GM21576 (cell line): ENCODE measurements around the gene ROR1.

ENCODE experiments used
- ATAC-seq: cut with Tn5 transposase; IDR thresholded peaks from one replicate; pipeline ENCODE4 v1.9.1; 2021; ENCODE audit warnings: mild to moderate bottlenecking, moderate library complexity; ENCODE audit not compliant: unreplicated experiment

The ROR1 gene

GRCh38 chr1:64124704-64125440 is 351.1 kb downstream of the ROR1 start:
- no peak for ATAC-seq

GRCh38 chr1:64126581-64126980 is 352.8 kb downstream of the ROR1 start:
- no peak for ATAC-seq

- ATAC-seq: no peak
These were observed 353.5 kb downstream of the ROR1 start for GRCh38 chr1:64127297-64127696.

- no peak for ATAC-seq
These were observed 355.9 kb downstream of the ROR1 start for GRCh38 chr1:64129701-64130100.

- no peak for ATAC-seq
These were observed 357.3 kb downstream of the ROR1 start for GRCh38 chr1:64131155-64131554.

GRCh38 chr1:64133036-64133435 is 359.2 kb downstream of the ROR1 start:
- no peak for ATAC-seq

GRCh38 chr1:64135462-64136223 is 361.8 kb downstream of the ROR1 start:
- ATAC-seq: no peak

- no peak for ATAC-seq
These were observed 362.5 kb downstream of the ROR1 start for GRCh38 chr1:64136296-64136695.

GRCh38 chr1:64136752-64137411 is 363.1 kb downstream of the ROR1 start:
- ATAC-seq: peak; percentile 57

- ATAC-seq: no peak
These were observed 363.6 kb downstream of the ROR1 start for GRCh38 chr1:64137412-64137803.

GRCh38 chr1:64139877-64140276 is 366.1 kb downstream of the ROR1 start:
- ATAC-seq: no peak

- no peak for ATAC-seq
These were observed 366.8 kb downstream of the ROR1 start for GRCh38 chr1:64140596-64140995.

- no peak for ATAC-seq
These were observed 373.4 kb downstream of the ROR1 start for GRCh38 chr1:64147045-64147724.

- ATAC-seq: no peak
These were observed 373.9 kb downstream of the ROR1 start for GRCh38 chr1:64147759-64148158.

- no peak for ATAC-seq
These were observed 376.4 kb downstream of the ROR1 start for GRCh38 chr1:64150266-64150665.

- ATAC-seq: no peak
These were observed 377.0 kb downstream of the ROR1 start for GRCh38 chr1:64150729-64151230.

GRCh38 chr1:64155278-64155677 is 381.5 kb downstream of the ROR1 start:
- no peak for ATAC-seq

GRCh38 chr1:64161357-64161941 is 387.6 kb downstream of the ROR1 start:
- no peak for ATAC-seq

GRCh38 chr1:64162151-64162550 is 388.3 kb downstream of the ROR1 start:
- no peak for ATAC-seq

- ATAC-seq: no peak
These were observed 389.0 kb downstream of the ROR1 start for GRCh38 chr1:64162804-64163203.

- no peak for ATAC-seq
These were observed 389.6 kb downstream of the ROR1 start for GRCh38 chr1:64163431-64163830.
